Measurements from ENCODE around the gene PARVB. TPM values are rescaled to one million over a fixed set of nuclear protein-coding genes. Genes with fewer than 3 reads are reported as not detected.

The PARVB gene
- total RNA-seq, 1 experiment from 2014 or later, result 85.3 TPM

GRCh38 chr22:44142421-44143104, 118.5 kb downstream of the PARVB start:
- Histone ChIP-seq H3K27me3 (ENCODE audit: low read length) (no peaks in the 10 kb centered on the region), H3K9me3 (ENCODE audit: low read length) (no peaks in the 10 kb centered on the region), H3K4me2 (ENCODE audit: low read length) (no peak overlapping the region), H3K79me2 (ENCODE audit: low read length) (no peaks in the 10 kb centered on the region), H3K9me2 (replicated peaks; ENCODE audit: low read length) (no peaks in the 10 kb centered on the region), H2AFZ (ENCODE audit: low read length) (no peak overlapping the region), H3K4me1 (ENCODE audit: insufficient read depth, low read length) (no peaks in the 10 kb centered on the region), H3K4me3 (ENCODE audit: low read length) (no peak overlapping the region), H3F3A (ENCODE audit: low read length, unreplicated experiment) (no peaks in the 10 kb centered on the region), H4K20me1 (ENCODE audit: low read length) (no peaks in the 10 kb centered on the region), H3K27ac (ENCODE audit: low read length) (no peak overlapping the region), H3K9ac (ENCODE audit: low read length) (no peak overlapping the region), H3K36me3 (ENCODE audit: low read depth, low read length) (peaks cover 4% of the 10 kb centered on the region)
- TF ChIP-seq EZH2phosphoT487 (IDR thresholded peaks at IDR 0.05; ENCODE audit: borderline replicate concordance, low read length) (no peak), CTCF (conservative IDR thresholded peaks at IDR 0.05; ENCODE audit: low read depth, low read length) (no peak), EZH2 (IDR thresholded peaks at IDR 0.05; ENCODE audit: low read length, unreplicated experiment) (no peak)
- POLR2A ChIA-PET (ENCODE audit: unreplicated experiment), result no interaction called here
- CTCF ChIA-PET, result no interaction called here
- BruUV-seq (replicated peaks), result no TSS peak
- ATAC-seq (no peak), DNase-seq (no peak)
- intact Hi-C loops (cut with micrococcal nuclease), result no loop called here

GRCh38 chr22:44143105-44143474, 119.0 kb downstream of the PARVB start:
- ATAC-seq (no peak), DNase-seq (no peak)
- Histone ChIP-seq H3F3A (ENCODE audit: low read length, unreplicated experiment) (no peaks in the 10 kb centered on the region), H3K79me2 (ENCODE audit: low read length) (no peaks in the 10 kb centered on the region), H3K36me3 (ENCODE audit: low read depth, low read length) (no peaks in the 10 kb centered on the region), H3K9ac (ENCODE audit: low read length) (no peak overlapping the region), H3K4me1 (ENCODE audit: insufficient read depth, low read length) (no peaks in the 10 kb centered on the region), H3K9me2 (replicated peaks; ENCODE audit: low read length) (no peaks in the 10 kb centered on the region), H3K9me3 (ENCODE audit: low read length) (no peaks in the 10 kb centered on the region), H3K27ac (ENCODE audit: low read length) (no peak overlapping the region), H4K20me1 (ENCODE audit: low read length) (no peaks in the 10 kb centered on the region), H3K4me2 (ENCODE audit: low read length) (no peak overlapping the region), H3K4me3 (ENCODE audit: low read length) (no peak overlapping the region), H2AFZ (ENCODE audit: low read length) (no peak overlapping the region), H3K27me3 (ENCODE audit: low read length) (no peaks in the 10 kb centered on the region)
- ChIA-PET POLR2A (ENCODE audit: unreplicated experiment) (no interaction called here), CTCF (no interaction called here)
- BruUV-seq (replicated peaks), result no TSS peak
- no peak for TF ChIP-seq EZH2phosphoT487 (IDR thresholded peaks at IDR 0.05; ENCODE audit: borderline replicate concordance, low read length)
- TF ChIP-seq EZH2 (IDR thresholded peaks at IDR 0.05; ENCODE audit: low read length, unreplicated experiment), result no peak
- TF ChIP-seq CTCF (conservative IDR thresholded peaks at IDR 0.05; ENCODE audit: low read depth, low read length), result no peak
- intact Hi-C loops (cut with micrococcal nuclease), result no loop called here

DNA sequence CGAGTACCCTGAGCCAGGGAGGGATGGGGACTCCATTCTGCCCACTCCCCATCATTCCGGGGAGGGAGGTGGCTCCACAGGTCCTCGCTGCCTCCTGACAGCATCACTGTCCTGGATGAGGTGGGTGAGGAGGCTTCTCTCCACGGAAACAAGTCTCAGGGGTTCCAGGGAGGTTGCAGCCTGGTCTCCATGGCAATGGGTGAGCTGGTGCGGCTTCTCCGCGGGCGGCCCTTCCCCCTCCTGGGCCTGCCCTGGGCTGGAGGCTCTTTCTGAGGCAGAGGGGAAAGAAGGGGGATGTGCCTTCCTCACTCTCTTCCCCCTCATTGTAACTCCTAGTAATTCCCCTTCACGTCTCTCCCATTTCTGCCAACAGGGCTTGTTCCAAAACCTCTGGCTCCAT, 119.5 kb downstream of the PARVB start:
- CTCF ChIA-PET, result no interaction called here
- DNase-seq (no peak), ATAC-seq (no peak)
- Histone ChIP-seq H3K79me2 (ENCODE audit: low read length) (no peaks in the 10 kb centered on the region), H3K36me3 (ENCODE audit: low read depth, low read length) (no peaks in the 10 kb centered on the region), H3F3A (ENCODE audit: low read length, unreplicated experiment) (no peaks in the 10 kb centered on the region), H3K4me3 (ENCODE audit: low read length) (no peak overlapping the region), H4K20me1 (ENCODE audit: low read length) (no peaks in the 10 kb centered on the region), H3K4me1 (ENCODE audit: insufficient read depth, low read length) (no peaks in the 10 kb centered on the region), H3K4me2 (ENCODE audit: low read length) (no peak overlapping the region), H3K27me3 (ENCODE audit: low read length) (no peaks in the 10 kb centered on the region), H3K27ac (ENCODE audit: low read length) (no peak overlapping the region), H3K9me2 (replicated peaks; ENCODE audit: low read length) (no peaks in the 10 kb centered on the region), H3K9ac (ENCODE audit: low read length) (no peak overlapping the region), H2AFZ (ENCODE audit: low read length) (no peak overlapping the region), H3K9me3 (ENCODE audit: low read length) (no peaks in the 10 kb centered on the region)
- POLR2A ChIA-PET (ENCODE audit: unreplicated experiment), result no interaction called here
- BruUV-seq (replicated peaks), result no TSS peak
- TF ChIP-seq EZH2phosphoT487 (IDR thresholded peaks at IDR 0.05; ENCODE audit: borderline replicate concordance, low read length) (no peak), CTCF (conservative IDR thresholded peaks at IDR 0.05; ENCODE audit: low read depth, low read length) (no peak), EZH2 (IDR thresholded peaks at IDR 0.05; ENCODE audit: low read length, unreplicated experiment) (no peak)
- intact Hi-C loops (cut with micrococcal nuclease), result no loop called here

Data from PC-3 (cell line).